ENCODE results near the gene SMARCAL1.

GRCh38 chr2:216486708-216487107, 74.4 kb downstream of the SMARCAL1 start:
- TF ChIP-seq CREB1 (IDR thresholded peaks at IDR 0.05): no peak
- TF ChIP-seq CREB1 (CRISPR knock-in tag; IDR thresholded peaks at IDR 0.05): no peak
- no peak for TF ChIP-seq STAT6 (CRISPR knock-in tag; IDR thresholded peaks at IDR 0.05; ENCODE audit: borderline replicate concordance)
- no peak for TF ChIP-seq CTCF (CRISPR knock-in tag; IDR thresholded peaks at IDR 0.05)
